ENCODE results near the gene CCL24. TPM values are rescaled to one million over a fixed set of nuclear protein-coding genes. Genes with fewer than 3 reads are reported as not detected.
"Not testable (repeated sequence)": the region's sequence is repeated elsewhere in the genome, so short reads cannot be mapped to it uniquely, and the experiment has no call there.

CCL24 gene, protein sequence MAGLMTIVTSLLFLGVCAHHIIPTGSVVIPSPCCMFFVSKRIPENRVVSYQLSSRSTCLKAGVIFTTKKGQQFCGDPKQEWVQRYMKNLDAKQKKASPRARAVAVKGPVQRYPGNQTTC
- polyA plus RNA-seq (ENCODE audit: insufficient read length), result 0.24 TPM

DNA sequence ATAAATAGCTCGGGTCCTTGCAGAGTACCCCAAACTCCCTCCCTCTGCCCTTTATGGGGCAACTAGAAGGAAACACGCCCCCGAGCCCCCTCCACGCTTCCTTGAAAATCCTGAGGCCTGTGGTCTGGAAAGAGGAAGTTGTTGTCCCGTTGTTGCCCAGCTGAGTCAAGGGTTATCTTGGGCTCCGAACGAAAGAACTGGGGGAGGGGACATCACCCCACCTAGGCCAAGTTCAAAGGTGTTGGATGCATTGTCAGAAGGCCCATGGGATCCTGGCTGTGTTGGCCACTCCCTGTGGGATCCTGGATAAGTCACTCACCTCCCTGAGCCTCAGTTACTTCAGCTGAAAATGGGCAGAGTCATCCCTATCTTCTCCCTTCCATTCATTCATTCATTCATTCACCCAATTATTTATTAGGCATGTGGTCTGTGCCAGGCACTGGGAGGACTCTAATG is at the start of gene CCL24:
Gene CCL24, minus strand, starts transcription at position 26 of the 456 bp plus-strand sequence. CDS start 91 bp downstream, outside the sequence.
- DNase-seq (ENCODE audit: low read depth), result no peak

DNA sequence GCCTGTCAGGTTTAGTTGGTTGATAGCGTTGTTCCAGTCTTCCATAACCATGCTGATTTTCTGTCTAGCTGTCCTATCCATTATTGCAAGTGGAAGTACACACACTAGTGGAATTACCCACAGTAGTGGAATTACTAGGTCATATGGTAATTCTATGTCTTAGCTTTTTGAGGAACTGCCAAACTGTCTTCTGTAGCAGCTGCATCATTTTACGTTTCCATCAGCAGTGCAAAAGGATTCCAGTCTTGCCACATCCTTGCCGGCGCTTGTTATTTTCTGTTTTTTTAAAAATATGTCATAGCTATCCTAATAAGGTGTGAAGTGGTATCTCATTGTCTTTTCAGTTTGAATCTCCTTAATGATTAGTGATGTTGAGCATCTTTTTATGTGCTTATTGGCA is 48.0 kb upstream of the CCL24 start:
- no peak for DNase-seq (ENCODE audit: low read depth)

DNA sequence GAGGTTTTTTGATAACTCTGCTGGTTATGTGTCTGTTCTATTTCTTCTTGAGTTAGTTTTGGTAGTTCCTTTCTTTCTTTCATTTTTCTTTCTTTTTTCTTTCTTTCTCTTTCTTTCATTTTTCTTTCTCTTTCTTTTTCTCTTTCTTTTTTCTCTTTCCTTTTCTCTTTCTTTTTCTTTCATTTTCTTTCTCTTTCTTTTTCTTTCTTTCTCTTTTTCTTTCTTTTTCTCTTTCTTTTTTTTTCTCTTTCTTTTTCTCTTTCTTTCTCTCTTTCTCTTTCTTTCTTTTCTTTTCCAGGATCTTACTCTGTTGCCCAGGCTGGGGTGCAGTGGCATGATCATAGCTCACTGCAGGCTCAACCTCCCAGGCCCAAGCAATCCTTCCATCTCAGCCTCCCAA is 44.8 kb upstream of the CCL24 start:
- DNase-seq (ENCODE audit: low read depth), result no peak

DNA sequence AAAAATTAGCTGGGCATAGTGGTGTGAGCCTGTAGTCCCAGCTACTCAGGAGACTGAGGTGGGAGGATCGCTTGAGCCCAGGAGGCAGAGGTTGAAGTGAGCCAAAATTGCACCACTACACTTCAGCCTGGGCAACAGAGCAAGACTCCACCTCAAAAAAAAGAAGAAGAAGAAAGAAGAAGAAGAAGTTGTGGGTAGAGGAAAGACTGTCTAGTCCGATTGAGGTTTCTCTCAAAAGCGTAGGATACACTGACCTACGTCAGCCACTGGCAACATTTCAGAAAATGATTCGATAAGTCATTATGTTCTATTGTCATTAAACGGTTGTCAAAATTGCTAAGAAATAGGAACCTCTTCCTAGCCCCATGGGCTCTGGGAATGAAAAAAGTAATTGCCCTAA is 42.9 kb upstream of the CCL24 start:
- DNase-seq (ENCODE audit: low read depth), result no peak

DNA sequence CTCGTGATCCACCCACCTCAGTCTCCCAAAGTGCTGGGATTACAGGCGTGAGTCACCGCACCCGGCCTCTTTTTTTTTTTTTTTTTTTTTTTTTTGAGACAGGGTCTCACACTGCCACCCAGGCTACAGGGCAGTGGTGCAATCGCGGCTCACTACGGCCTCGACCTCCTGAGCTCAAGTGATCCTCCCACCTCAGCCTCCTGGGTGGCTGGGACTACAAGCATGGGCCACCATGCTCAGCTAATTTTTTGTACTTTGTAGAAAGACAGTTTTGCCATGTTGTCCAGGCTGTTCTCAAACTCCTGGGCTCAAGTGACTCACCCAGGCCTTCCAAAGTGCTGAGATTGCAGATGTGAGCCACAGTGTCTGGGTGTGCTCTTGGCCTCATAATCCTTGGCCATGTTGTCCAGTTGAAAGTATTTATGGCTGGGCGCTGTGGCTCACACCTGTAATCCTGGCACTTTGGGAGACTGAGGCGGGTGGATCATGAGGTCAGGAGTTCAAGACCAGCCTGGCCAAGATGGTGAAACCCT is 41.3 kb upstream of the CCL24 start:
- DNase-seq (ENCODE audit: low read depth), result not testable (repeated sequence)

DNA sequence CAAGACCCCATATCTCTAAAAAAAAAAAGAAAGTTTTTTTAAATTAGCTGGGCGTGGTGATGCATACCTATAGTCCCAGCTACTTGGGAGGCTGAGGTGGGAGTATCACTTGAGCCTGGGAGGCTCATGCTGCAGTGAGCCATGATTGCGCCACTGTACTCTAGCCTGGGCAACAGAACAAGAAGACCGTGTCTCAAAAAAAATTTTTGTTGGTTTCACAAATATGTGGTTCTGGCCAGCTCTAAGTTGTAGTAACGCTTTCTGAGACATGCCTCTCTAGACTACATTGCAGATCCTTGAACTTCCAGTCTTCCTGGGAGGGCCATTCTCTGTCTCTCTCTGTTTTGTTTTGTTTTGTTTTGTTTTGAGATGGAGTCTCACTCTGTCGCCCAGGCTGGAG is 40.6 kb upstream of the CCL24 start:
- no peak for DNase-seq (ENCODE audit: low read depth)

DNA sequence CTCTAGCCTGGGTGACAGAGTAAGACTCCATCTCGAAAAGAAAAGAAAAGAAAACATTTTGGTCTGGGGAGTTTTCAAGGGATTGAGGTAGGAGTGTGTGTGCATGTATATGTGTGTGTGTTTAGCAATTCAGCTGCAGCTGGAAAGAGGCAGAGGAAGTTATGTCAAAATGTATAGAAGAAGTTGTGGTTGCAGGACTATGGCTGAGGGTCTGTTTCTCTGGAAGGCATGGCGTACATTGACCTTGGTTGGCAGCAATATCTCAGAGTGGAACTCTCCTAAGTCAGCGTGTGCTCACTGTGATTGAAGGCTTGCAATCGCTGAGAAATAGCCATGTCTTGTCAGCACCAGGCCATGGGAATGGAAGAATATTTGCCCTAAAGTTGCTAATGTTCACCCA is 36.6 kb upstream of the CCL24 start:
- no peak for DNase-seq (ENCODE audit: low read depth)

DNA sequence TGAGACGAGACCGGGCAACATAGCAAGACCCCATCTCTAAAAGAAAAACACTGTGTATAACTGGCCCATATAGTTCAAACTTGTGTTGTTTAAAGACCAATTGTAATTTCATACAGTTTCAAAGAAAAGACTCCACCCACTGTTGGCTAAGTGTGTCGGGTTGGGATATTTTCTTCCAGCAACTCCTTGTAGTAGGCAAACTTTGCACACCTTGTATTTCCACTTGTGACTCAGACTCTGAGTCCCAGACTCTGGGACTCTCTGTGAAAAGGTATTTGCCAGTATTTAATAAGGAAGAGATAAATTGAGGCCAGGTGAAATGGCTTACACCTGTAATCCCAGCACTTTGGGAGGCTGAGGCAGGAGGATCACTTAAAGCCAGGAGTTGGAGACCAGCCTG is 36.0 kb upstream of the CCL24 start:
- no peak for DNase-seq (ENCODE audit: low read depth)

DNA sequence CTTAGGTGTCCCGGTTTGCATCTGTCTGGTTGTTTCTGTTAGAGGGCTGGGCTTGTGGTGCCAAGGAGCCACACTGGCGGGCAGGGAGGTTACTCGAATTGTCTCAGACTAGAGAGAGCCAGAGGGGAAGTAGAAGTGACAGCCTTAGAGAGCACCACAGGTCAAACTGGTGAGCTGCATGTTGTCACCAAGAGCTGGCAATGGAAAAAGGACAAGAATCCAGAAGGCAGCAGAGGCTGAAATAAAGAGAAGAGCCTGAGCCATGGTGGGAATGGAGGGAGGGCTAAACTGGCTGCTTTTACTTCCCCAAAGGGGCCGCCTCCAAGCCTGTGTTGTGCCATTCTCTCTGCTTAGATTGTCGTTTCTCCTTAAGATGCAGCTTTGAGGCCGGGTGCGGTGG is 34.1 kb upstream of the CCL24 start:
- no peak for DNase-seq (ENCODE audit: low read depth)

DNA sequence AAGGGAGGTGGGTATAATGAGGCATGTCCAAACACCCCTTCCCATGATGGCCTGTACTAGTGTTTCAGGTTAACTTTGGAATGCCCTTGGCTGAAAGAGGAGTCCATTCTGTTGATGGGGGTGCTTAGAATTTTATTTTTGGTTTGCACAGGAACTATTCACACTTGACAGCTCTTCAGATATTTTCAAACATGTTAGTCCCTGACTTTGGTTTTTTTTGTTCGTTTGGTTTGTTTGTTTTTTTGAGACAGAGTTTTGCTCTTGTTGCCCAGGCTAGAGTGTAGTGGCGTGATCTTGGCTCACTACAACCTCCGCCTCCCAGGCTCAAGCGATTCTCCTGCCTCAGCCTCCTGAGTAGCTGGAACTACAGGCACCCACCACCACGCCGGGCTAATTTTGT is 31.5 kb upstream of the CCL24 start:
- DNase-seq (ENCODE audit: low read depth), result not testable (repeated sequence)

DNA sequence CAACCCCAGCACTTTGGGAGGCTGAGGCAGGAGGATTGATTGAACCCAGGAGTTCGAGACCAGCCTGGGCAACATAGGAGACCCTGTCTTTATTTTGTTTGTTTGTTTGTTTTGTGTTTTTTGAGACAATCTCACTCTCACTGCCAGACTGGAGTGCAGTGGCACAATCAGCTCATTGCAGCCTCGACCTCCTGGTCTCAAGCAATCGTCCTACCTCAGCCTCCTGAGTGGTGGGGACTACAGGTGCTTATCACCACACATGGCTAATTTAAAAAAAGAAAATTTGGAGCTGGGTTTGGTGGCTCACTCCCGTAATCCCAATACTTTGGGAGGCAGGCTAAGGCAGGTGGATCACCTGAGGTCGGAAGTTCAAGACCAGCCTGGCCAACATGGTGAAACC is 30.6 kb upstream of the CCL24 start:
- no peak for DNase-seq (ENCODE audit: low read depth)

DNA sequence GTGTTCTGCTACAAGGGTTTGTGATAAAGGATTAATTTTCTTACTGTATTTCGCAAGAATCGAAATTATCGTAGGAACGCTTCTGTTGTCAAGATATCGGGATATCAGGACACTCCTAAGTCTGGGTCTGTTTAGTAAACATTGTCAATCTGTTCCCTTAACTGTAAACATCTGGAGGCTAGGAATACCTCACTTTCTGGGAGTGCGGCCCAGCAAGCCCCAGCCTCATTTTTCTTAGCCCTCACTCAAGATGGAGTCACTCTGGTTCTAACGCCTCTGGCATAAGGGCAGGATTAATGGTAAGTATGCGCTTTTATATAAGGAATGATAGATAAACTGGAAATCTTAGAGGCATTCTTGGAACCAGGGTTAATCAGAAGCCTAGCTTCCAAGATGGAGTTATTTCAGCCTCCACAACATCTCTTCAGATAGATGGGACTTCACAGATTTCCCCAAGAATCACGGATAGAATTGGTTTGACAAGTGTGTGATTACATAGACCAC is 30.1 kb upstream of the CCL24 start:
- no peak for DNase-seq (ENCODE audit: low read depth)

DNA sequence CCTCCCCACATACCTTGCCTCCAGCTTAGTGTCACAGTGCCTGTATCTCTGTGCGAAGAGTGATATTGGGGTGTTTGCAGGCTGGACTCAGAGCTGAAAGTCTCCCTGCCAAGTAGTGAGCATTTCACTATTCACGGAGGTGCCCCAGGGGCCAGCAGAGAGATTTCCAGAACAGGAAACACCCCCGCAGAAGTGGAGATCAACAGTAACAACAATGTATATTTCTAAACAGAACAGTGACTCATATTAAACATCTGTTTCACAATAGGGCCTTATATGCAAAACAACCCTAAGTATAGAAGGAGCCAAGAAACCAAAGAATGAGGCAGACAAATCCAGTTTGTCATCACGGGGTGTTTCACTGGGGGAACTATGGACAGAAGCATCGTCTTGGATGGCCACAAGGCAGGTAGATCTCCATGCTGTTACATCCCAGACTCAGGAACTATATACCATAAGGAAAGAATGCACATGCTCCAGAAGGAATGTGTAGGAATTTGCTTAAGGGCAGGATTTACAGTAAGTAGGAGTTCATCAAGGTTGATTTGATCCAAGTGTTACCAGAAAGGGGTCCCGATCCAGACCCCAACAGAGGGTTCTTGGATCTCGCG is 29.3 kb upstream of the CCL24 start:
- no peak for DNase-seq (ENCODE audit: low read depth)

DNA sequence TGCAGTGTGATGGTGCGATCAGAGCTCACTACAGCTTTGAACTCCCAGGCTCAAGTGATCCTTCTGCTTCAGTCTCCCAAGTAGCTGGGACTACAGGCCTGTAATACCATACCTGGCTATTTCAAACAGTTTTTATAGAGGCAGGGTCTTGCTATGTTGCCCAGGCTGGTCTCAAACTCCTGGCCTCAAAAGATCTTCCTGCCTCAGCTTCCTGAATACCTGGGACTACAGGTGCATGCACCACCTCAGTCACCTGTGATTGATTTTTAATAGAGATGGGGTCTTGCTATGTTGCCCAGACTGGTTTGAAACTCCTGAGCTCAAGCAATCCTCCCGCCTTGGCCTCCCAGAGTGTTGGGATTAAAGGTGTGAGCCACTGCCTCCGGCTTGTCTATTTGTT is 26.4 kb upstream of the CCL24 start:
- no peak for DNase-seq (ENCODE audit: low read depth)

DNA sequence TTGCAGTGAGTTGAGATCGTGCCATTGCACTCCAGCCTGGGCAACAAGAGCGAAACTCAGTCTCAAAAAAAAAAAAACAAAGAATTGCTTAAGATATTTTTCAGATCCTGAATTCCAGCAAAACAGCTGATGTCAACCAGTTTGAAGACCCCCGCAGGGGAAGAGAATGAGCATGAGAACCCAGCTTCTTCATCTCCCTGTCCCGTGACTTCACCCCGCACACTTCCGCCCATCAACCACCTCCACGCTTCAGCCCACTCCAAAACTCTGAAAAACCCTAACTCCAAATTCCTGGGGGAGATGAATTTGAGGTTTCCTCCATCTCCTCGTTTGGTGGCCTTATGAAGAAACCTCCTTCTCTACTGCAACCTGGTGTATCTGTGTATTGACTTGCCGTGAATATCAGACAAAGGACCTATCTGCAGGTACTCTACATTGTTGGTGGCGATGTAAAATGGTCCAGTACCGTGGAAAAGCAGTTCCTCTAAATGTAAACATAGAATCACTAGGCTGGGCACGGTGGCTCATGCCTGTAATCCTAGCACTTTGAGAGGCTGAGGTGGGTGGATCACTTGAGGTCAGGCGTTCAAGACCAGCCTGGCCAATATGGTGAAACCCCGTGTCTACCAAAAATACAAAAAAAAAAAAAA is 24.8 kb upstream of the CCL24 start:
- not testable (repeated sequence) for DNase-seq (ENCODE audit: low read depth)

DNA sequence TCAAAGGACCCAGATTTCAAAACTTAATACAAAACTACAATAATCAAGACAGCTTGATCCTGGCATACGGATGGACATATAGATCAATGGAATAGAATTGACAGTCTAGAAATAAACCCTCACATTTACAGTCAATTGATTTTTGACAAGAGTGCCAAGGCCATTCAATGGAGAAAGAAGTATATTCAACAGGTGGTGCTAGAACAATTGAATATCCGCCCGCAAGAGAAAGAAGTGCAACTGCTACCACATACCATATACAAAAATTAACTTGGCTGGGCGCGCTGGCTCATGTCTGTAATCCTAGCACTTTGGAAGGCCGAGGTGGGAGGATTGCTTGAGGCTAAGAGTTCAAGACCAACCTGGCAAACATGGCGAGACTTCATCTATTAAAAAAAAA is 23.2 kb upstream of the CCL24 start:
- DNase-seq (ENCODE audit: low read depth), result no peak

DNA sequence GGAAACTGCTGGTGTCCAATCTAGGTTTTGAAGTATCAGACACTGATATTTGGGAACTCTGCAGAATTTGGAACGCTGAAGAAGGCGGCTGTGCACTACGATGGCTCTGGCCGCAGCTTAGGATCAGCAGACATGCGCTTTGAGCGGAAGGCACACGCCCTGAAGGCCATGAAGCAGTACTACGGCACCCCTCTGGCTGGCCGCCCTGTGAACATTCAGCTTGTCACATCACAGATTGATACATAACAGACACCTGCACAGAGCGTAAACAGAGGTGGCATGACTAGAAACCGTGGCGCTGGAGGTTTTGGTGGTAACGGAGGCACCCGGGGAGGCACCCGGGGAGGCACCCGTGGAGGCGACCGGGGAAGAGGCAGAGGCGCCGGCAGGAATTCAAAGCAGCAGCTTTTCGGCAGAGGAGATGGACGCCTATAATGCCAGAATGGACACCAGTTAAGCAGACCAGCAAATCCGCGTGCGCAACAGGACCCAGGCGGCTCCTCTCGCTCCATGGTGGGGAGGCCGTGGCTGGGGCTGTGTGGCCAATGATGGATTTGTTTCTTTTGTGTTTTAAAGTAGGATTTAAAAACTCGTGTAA is 22.2 kb upstream of the CCL24 start:
- no peak for DNase-seq (ENCODE audit: low read depth)

DNA sequence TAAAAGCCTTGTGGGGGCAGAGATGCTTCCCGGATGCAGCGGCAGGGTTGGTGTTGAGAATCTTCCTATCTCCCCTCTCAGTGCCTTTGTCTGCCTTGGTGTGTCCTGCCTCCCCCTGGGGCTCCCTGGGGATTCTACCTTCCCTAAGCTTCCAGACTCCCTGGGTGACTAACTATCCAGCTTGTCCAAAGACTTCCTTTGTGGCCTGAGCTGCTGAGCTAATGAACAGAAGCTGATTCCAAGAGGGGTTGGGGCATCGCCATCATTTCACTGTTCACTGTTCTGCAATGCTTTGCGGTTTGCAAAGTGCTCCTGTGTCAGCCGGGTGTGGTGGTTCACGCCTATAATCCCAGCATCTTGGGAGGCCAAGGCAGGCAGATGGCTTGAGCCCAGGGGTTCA is 20.1 kb upstream of the CCL24 start:
- DNase-seq (ENCODE audit: low read depth), result not testable (repeated sequence)

DNA sequence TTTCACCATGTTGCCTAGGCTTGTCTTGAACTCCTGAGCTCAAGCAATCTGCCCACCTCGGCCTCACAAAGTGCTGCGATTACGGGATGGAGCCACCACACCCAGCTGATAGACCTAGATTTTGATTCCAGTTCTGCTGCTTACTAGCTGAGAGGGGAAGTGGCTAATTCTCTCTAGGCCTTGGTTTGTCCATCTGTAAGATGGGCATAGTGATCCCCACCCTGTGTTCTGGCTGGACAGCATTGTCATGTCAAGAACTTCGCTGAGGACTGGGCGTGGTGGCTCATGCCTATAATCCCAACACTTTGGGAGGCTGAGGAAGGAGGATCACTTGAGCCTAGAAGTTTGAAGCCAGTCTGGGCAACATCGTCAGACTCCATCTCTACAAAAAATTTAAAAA is 17.4 kb upstream of the CCL24 start:
- no peak for DNase-seq (ENCODE audit: low read depth)

DNA sequence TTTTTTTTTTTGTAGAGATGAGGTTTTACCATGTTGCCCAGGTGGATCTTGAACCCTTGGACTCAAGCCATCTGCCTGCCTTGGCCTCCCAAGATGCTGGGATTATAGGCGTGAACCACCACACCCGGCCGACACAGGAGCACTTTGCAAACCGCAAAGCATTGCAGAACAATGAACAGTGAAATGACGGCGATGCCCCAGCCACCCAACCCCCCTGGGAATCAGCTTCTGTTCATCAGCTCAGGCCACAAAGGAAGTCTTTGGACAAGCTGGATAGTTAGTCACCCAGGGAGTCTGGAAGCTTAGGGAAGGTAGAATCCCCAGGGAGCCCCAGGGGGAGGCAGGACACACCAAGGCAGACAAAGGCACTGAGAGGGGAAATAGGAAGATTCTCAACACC is 16.1 kb upstream of the CCL24 start:
- DNase-seq (ENCODE audit: low read depth), result not testable (repeated sequence)

DNA sequence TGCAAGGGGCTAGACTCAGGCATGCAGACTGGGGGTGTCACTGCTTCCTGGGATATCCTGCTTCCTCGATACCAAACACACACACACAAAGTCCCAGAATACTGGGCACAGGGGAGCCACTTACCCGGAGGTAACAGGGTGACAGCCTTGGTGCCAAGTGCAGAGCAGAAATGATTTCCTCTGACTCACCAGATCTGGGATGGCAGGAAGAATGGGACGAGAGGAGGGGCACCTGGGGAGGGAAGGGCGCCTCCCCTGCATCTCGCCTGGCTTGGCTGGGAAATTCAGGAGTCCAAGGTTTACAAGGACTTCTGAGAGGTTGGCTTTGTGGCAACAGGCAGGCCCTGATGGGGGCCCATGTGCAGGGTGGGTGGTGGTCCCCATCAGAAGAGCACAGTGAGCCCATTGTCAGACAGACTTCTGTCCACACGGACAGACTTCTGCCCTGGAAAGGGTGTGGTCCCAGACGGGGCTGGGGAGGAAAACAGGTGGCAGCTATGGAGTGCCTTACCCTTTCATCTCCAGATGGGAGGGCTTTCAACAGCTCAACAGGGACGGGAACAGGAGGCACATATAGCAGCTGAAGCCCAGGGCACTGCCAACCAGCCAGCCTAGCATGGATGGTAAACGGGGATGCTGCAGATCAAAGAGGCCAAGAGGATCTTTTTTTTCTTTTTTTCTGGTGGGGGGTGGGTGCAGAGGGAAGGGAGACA is 9.7 kb upstream of the CCL24 start:
- no peak for DNase-seq (ENCODE audit: low read depth)

DNA sequence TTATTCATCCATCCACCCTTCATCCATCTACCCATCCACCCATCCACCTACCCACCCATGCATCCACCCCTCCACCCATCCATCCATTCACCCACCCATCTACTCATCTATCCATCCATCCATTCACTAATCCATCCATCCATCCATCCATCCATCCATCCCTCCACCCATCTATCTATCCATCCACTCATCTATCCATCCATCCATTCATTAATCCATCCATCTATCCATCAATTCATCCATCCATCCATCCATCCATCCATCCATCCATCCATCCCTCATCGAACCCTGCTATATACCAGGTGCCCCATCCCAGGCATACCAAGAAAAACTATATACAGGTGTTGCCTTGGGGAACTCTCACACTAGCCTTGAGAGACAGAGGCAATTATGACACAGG is 7.1 kb upstream of the CCL24 start:
- no peak for DNase-seq (ENCODE audit: low read depth)

Measured in forelimb muscle (tissue), 1 donor.